Lung (tissue), 12 donors: ENCODE results near the gene PIN4. TPM values are rescaled to one million over a fixed set of nuclear protein-coding genes. Genes with fewer than 3 reads are reported as not detected.

ENCODE experiments used
- ATAC-seq: fragments of 200-7000 bp; cut with Tn5 transposase; one replicate; pipeline ENCODE4 v1.9.1; 2020; ENCODE audit warnings: moderate number of reproducible peaks; ENCODE audit not compliant: insufficient read depth, low FRiP score
- DNase-seq, 3 donors: peaks; one replicate each; pipeline ENCODE4 v3.0.0-alpha.2; 2013 to 2017
- H3K27ac ChIP-seq, 2 donors: one replicate each; pipeline ENCODE4 v1.5.1; 2013; ENCODE audit warnings: mild to moderate bottlenecking in 2 of 2, moderate library complexity in 2 of 2, control low read depth in 1 of 2, inconsistent platforms in 1 of 2, low read depth in 1 of 2, low read length in 1 of 2
- H3K27me3 ChIP-seq, 3 donors: one replicate each; pipeline ENCODE4 v1.5.1; 2013; ENCODE audit warnings: low read length in 2 of 3; ENCODE audit not compliant: control insufficient read depth in 3 of 3, insufficient read depth in 3 of 3
- H3K36me3 ChIP-seq, 4 donors: one replicate each; pipeline ENCODE4 v1.5.1; 2013; ENCODE audit warnings: low read length in 4 of 4, mild to moderate bottlenecking in 1 of 4, moderate library complexity in 1 of 4; ENCODE audit not compliant: control insufficient read depth in 4 of 4, insufficient read depth in 4 of 4
- H3K4me1 ChIP-seq, 5 donors: one replicate each; pipeline ENCODE4 v1.5.1; 2013; ENCODE audit warnings: low read length in 5 of 5, mild to moderate bottlenecking in 2 of 5, moderate library complexity in 1 of 5; ENCODE audit not compliant: control insufficient read depth in 5 of 5, insufficient read depth in 5 of 5
- H3K4me3 ChIP-seq: one replicate; pipeline ENCODE4 v1.5.1; 2013; ENCODE audit warnings: mild to moderate bottlenecking, control low read depth, moderate library complexity
- H3K9ac ChIP-seq, 2 donors: one replicate each; pipeline ENCODE4 v1.5.1; 2013; ENCODE audit warnings: low read length in 2 of 2, control low read depth in 1 of 2; ENCODE audit not compliant: insufficient read depth in 1 of 2
- H3K9me3 ChIP-seq, 4 donors: one replicate each; pipeline ENCODE4 v1.5.1; 2013; ENCODE audit warnings: low read length in 3 of 4, mild to moderate bottlenecking in 1 of 4, moderate library complexity in 1 of 4; ENCODE audit not compliant: control insufficient read depth in 4 of 4, insufficient read depth in 3 of 4
- WGBS, 2 donors: extraction: QIAGEN DNeasy Blood & Tissue Kit; methylation state at CpG; one replicate each; pipeline ENCODE4 v1.1.7; 2013; 5-methylcytosine and 5-hydroxymethylcytosine counted together
- polyA plus RNA-seq, 2 donors: library from polyadenylated mRNA; stranded (reverse); fragments of 200-250 nt; gene quantifications; one replicate each; pipeline ENCODE4 v1.2.1, GENCODE V29; 2013
- total RNA-seq, 2 donors: library from RNA; depleted of rRNA in 1 of 2; stranded (reverse); fragments of >200 nt in 1 of 2; gene quantifications; one replicate each; pipeline ENCODE4 v1.2.1, GENCODE V29; 2014 to 2021
- TF ChIP-seq, protein P1 (sequence below): IDR thresholded peaks from 2 replicates; pipeline ENCODE4 v1.5.1; 2012; ENCODE audit warnings: mild to moderate bottlenecking; ENCODE audit errors: control extremely low read depth, extremely low read depth
- donor health status: control.
- donor health status: control.
- donor health status: Bipolar disorder and iron deficiency.
- donor health status: healthy.
- donor health status: DM: yes; HTN: yes; CAD: no.

The PIN4 gene
- total and polyA plus RNA-seq, 4 donors = 6.7 to 24.5 (median 11.2) TPM

DNA sequence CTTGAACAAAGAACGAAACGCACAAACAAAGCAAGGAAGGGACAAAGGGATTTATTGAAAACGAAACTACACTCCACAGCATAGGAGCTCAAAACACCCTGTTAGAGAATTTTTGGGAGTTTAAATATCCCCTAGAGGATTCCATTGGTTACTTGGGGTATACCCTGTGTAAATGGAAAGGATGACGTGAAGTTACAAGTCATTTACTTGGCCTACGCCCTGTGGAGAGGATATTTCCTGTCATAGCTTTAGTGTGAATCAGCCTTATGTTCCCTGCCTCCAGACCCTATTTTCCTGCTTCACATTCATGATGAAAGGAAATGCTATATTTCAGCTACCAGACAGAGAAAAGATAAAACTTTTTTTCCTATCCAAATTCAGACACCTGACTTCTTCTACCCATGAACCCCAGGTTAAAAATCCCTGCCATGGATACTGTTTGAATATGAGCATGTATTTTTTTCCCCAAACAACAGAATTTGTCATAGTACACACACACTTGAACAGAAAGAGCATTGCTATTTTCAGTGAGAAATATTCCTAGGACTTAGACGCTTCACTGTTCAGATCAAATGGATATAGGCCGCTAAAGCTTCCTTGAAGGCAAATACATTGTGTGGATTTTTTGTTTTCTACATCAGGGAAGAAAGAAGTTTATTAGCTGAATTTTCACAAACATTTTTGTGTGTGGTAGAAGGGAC is 20.4 kb downstream of the PIN4 start:
- no peak overlapping the region for H3K4me3 ChIP-seq
- peaks cover 0 to 1% (median 0%) of the 10 kb centered on the region in 5 donors for H3K4me1 ChIP-seq
- no peak for DNase-seq
- peaks cover 0 to 14% (median 10%) of the 10 kb centered on the region in 3 donors for H3K27me3 ChIP-seq
- 72 to 83% methylated on average over 7 of the region's 7 CpGs for WGBS, 2 donors
- no peaks in the 10 kb centered on the region for H3K9me3 ChIP-seq
- H3K36me3 ChIP-seq = peaks cover 0 to 12% (median 2%) of the 10 kb centered on the region in 4 donors
- H3K9ac ChIP-seq = no peak overlapping the region
- H3K27ac ChIP-seq = no peak overlapping the region
- TF ChIP-seq, protein P1, sequence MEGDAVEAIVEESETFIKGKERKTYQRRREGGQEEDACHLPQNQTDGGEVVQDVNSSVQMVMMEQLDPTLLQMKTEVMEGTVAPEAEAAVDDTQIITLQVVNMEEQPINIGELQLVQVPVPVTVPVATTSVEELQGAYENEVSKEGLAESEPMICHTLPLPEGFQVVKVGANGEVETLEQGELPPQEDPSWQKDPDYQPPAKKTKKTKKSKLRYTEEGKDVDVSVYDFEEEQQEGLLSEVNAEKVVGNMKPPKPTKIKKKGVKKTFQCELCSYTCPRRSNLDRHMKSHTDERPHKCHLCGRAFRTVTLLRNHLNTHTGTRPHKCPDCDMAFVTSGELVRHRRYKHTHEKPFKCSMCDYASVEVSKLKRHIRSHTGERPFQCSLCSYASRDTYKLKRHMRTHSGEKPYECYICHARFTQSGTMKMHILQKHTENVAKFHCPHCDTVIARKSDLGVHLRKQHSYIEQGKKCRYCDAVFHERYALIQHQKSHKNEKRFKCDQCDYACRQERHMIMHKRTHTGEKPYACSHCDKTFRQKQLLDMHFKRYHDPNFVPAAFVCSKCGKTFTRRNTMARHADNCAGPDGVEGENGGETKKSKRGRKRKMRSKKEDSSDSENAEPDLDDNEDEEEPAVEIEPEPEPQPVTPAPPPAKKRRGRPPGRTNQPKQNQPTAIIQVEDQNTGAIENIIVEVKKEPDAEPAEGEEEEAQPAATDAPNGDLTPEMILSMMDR = no peak
- no peak for ATAC-seq

DNA sequence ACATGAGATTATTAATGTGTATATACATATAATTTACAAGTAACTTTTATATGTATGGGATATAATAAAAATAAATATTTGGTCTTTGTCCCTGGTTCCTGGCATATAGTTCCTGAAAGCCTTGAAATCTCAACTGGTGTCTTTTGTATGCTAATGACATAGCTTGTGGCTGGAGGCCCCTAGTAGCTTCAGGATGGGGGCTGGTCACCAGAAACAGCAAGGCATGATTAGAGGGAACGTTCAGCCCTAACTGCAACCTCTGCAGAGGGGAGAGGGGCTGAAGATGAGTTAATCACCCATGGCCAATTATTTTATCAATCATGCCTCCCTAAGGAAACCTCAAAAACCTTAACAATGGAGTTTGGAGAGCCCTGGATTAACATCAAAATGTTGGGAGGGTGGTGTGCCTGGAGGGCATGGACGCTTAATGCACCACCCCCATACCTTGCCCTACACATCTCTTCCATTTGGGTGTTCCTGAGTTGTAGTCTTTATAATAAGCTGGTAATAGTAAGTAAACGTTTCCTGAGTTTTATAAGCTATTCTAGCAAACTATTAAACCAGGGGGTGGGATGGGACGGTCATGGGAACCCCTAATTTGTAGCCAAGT is 21.3 kb downstream of the PIN4 start:
- no peak overlapping the region for H3K4me3 ChIP-seq
- H3K9me3 ChIP-seq = no peaks in the 10 kb centered on the region
- H3K4me1 ChIP-seq = peaks cover 0 to 1% (median 0%) of the 10 kb centered on the region in 5 donors
- H3K9ac ChIP-seq = no peak overlapping the region
- no peak overlapping the region for H3K27ac ChIP-seq
- TF ChIP-seq, protein P1 = no peak
- ATAC-seq (no peak), DNase-seq (no peak)
- peaks cover 0 to 12% (median 2%) of the 10 kb centered on the region in 4 donors for H3K36me3 ChIP-seq
- peaks cover 0 to 15% (median 10%) of the 10 kb centered on the region in 3 donors for H3K27me3 ChIP-seq
- 61 to 93% methylated on average over 4 of the region's 4 CpGs for WGBS, 2 donors

DNA sequence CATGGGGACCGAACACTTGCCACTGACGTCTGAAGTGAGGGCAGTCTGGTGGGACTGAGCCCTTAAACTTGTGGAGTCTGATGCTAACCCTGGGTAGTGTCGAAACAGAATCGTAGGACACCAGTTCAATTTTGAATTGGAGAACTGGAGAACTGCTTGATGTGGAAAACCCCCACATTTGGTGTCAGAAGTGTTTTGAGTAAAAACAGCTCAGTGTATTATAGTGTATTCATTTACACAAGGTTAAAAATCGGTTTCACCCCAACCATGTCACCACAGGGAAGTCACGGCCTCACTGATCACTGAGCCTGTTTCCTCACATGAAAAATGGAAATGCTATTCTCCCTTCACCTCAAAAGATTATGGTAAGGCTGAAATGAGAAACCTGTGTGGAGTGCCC is 21.9 kb downstream of the PIN4 start:
- peaks cover 0 to 20% (median 10%) of the 10 kb centered on the region in 3 donors for H3K27me3 ChIP-seq
- no peak for DNase-seq
- H3K9me3 ChIP-seq = no peaks in the 10 kb centered on the region
- no peak overlapping the region for H3K27ac ChIP-seq
- TF ChIP-seq, protein P1 = no peak
- no peak overlapping the region for H3K9ac ChIP-seq
- WGBS, 2 donors = 68 to 93% methylated on average over 6 of the region's 6 CpGs
- H3K4me3 ChIP-seq = no peak overlapping the region
- H3K36me3 ChIP-seq = peaks cover 0 to 12% (median 2%) of the 10 kb centered on the region in 4 donors
- peaks cover 0 to 1% (median 0%) of the 10 kb centered on the region in 5 donors for H3K4me1 ChIP-seq
- ATAC-seq = no peak
